Measurements from ENCODE around the gene ST8SIA5.

ST8SIA5 gene

DNA sequence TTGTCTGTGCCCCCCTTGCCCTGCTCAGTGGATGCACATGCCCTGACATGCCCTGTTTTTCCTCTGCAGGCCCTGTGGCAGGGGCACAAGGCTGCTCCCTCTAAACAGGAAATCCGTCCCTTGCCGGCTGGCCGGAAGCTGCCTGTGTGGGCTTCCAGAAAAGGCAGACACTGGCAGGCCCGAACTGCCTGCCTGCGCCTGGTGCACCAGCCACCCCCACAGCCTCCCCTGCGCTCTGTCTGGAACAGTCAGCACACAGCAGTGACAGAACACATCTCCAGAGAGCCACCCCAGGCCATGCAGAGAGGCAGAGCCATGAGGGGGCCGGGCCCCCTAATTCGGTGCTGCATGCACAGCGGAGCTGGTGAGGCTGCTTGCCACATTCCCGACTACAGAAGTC, 133.3 kb downstream of the ST8SIA5 start:
- ATAC-seq = peak; percentile 23 to 36

DNA sequence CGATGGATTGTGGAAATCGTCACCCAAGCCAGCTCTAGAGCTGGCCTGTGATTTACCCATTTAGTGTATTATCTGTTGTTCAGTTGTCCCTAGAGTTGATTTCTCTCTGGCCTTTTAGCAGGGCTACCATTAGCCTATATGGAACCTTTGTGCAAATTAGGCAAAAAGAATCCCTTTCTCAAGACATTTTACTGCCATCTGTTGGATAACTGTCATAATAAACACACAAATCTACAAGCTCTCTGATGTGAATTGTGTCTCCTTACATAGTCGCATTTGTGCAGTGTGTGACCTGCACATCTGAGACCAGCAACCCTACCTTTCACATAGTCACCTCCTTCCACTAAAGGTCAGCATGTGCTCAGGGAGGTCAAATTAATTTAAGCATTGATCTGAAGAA, 133.9 kb downstream of the ST8SIA5 start:
- no peak for ATAC-seq

GRCh38 chr18:46622451-46622850, 134.4 kb downstream of the ST8SIA5 start:
- no peak for ATAC-seq

GRCh38 chr18:46621871-46622270, 135.0 kb downstream of the ST8SIA5 start:
- no peak for ATAC-seq

DNA sequence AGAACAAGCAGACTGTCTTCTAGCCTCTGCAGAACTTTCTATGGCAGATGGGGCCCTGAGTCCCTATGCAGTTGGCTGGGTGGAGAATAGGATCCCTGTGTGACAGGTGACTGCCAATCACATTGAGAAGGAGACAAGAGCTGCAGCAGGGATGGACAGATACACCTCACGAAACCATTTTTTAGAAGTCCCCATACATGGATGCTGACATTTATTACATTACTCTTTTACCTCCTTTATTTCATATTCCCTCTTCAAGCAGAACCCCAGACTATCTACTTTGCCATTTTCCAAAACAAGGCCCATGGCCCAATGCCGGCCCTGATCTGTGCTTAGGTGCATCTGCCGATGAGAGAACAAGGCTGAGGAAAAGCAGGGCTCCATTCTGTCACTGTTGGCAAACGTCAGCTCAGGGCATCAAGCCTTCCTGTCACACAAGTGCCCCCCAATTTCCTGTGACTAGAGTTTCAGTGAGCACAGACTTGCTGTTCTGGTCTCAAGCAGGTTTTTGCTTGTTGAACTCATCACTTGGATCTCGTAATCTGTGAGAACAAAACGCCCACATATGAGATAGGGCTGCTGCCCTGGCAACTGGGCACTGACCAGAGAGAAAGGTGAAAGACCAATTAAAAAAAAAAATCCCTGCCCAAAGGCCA, 135.6 kb downstream of the ST8SIA5 start:
- ATAC-seq = no peak

DNA sequence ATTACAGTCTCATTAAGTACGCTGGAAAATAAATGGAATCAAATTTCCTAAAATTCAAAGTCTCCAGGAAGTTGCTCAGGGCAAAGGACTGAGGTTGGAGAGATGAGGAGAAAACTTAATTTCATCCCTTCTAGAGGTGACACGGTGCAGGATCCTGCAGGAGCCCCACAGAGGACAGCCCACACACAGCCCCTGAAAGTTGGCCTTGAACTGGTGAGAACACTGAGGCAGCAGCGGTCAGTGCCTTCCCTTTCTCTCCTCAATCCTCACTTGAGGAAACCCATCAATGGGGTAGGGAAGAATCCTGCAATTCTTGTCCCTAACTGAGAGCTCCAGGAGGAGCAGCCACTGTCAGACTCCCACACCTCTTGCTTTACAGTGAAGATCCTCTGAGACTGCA, 137.3 kb downstream of the ST8SIA5 start:
- ATAC-seq = no peak

Data from activated CD4-positive, CD25-positive, alpha-beta regulatory T cell treated with anti-CD3 and anti-CD28 coated beads, Interleukin-2, amount 50 U/mL, for 24 hours (primary cell).